GM21723 (cell line): ENCODE measurements around the gene ATXN7L1.
"Not testable (repeated sequence)": the region's sequence is repeated elsewhere in the genome, so short reads cannot be mapped to it uniquely, and the experiment has no call there.

Experiments
- ATAC-seq: cut with Tn5 transposase; IDR thresholded peaks from one replicate; pipeline ENCODE4 v1.9.1; 2021; ENCODE audit warnings: mild to moderate bottlenecking, moderate library complexity; ENCODE audit not compliant: unreplicated experiment

ATXN7L1 gene

GRCh38 chr7:105710720-105711119, 165.7 kb downstream of the ATXN7L1 start:
- not testable (repeated sequence) for ATAC-seq

GRCh38 chr7:105708763-105709080, 167.7 kb downstream of the ATXN7L1 start:
- no peak for ATAC-seq

GRCh38 chr7:105707967-105708762, 168.2 kb downstream of the ATXN7L1 start:
- no peak for ATAC-seq

GRCh38 chr7:105707381-105707780, 169.0 kb downstream of the ATXN7L1 start:
- ATAC-seq = no peak

GRCh38 chr7:105705427-105705826, 171.0 kb downstream of the ATXN7L1 start:
- no peak for ATAC-seq

GRCh38 chr7:105703207-105703930, 173.0 kb downstream of the ATXN7L1 start:
- no peak for ATAC-seq

- ATAC-seq = no peak
These were observed 176.7 kb downstream of the ATXN7L1 start for GRCh38 chr7:105699568-105700236.

- no peak for ATAC-seq
These were observed 177.9 kb downstream of the ATXN7L1 start for GRCh38 chr7:105698531-105698930.

- ATAC-seq = no peak
These were observed 178.6 kb downstream of the ATXN7L1 start for GRCh38 chr7:105697753-105698152.

- ATAC-seq = not testable (repeated sequence)
These were observed 179.2 kb downstream of the ATXN7L1 start for GRCh38 chr7:105697169-105697568.

GRCh38 chr7:105693576-105693975, 182.8 kb downstream of the ATXN7L1 start:
- no peak for ATAC-seq

GRCh38 chr7:105691680-105692564, 184.5 kb downstream of the ATXN7L1 start:
- ATAC-seq = peak; percentile 55

- ATAC-seq = peak; percentile 43
These were observed 185.2 kb downstream of the ATXN7L1 start for GRCh38 chr7:105691082-105691679.

GRCh38 chr7:105690325-105690945, 186.0 kb downstream of the ATXN7L1 start:
- ATAC-seq = no peak

GRCh38 chr7:105689067-105689819, 187.2 kb downstream of the ATXN7L1 start:
- no peak for ATAC-seq

GRCh38 chr7:105688617-105689016, 187.8 kb downstream of the ATXN7L1 start:
- ATAC-seq = no peak

- ATAC-seq = no peak
These were observed 191.2 kb downstream of the ATXN7L1 start for GRCh38 chr7:105685161-105685560.

- no peak for ATAC-seq
These were observed 193.9 kb downstream of the ATXN7L1 start for GRCh38 chr7:105682341-105683060.
